CD4-positive, alpha-beta T cell treated with Interleukin-10 for 1 hour (primary cell): ENCODE data around the gene CEP112.
"Not testable (repeated sequence)": the region's sequence is repeated elsewhere in the genome, so short reads cannot be mapped to it uniquely, and the experiment has no call there.

Experiments used
- DNase-seq: peaks from one replicate; pipeline ENCODE4 v3.0.0-alpha.2; 2020

The CEP112 gene

GRCh38 chr17:65865715-65866425, 326.1 kb downstream of the CEP112 start:
- DNase-seq = no peak

- DNase-seq = no peak
Measured at GRCh38 chr17:65864394-65864793, 327.5 kb downstream of the CEP112 start.

- no peak for DNase-seq
Measured at GRCh38 chr17:65857718-65858117, 334.2 kb downstream of the CEP112 start.

- no peak for DNase-seq
Measured at GRCh38 chr17:65856865-65857264, 335.1 kb downstream of the CEP112 start.

DNA sequence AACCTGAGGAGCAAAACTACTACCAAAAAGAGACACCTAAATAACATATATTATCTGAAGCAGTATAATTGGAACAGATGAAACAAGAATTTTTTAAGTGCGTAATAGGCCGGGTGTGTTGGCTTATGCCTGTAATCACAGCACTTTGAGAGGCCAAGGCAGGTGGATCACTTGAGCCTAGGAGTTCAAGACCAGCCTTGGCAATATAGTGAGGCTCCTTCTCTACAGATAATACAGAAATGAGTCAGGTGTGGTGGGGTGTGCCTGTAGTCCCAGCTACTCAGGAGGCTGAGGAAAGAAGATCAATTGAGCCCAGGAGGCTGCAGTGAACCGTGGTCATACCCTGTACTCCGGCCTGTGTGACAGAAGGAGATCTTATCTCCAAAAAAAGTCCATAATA, 336.3 kb downstream of the CEP112 start:
- DNase-seq = no peak

DNA sequence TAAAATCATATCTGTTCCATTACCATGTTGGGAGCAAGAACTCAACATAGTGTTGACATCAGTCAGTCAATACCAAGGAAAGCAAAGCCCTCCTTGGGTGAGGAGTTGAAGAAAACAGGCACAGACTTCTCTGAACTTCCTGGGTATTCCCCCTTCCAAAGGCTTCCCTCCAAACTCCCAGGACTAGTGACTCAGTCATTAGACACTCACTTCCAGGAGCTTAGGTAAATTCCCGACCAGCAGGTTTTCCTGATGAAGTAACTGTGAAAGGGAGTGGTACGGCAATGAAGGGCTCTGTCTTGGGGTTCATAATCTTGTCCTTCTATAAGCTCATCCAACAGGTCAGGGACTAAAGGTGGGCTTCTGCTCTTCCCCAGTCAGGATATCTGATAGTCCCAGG, 336.7 kb downstream of the CEP112 start:
- no peak for DNase-seq

DNA sequence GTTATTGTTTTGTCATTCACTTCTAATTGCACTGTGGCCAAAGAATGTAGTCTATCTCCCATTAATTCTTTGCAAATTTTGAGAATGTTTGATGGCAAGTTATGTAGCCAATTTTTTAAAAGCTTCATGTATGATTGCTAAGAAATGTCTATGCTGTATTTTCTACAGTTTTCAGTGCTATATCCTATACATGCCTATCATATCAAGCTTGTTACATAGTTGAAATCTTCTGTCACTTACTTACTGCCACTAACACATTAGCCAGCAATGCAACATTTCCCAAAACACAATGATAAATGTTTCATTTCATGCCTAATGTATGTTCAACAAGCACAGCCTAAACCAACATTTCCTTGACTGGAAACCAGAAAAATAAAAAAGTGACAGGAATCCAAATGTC, 338.1 kb downstream of the CEP112 start:
- DNase-seq = no peak

GRCh38 chr17:65852911-65853310, 339.0 kb downstream of the CEP112 start:
- DNase-seq = no peak

DNA sequence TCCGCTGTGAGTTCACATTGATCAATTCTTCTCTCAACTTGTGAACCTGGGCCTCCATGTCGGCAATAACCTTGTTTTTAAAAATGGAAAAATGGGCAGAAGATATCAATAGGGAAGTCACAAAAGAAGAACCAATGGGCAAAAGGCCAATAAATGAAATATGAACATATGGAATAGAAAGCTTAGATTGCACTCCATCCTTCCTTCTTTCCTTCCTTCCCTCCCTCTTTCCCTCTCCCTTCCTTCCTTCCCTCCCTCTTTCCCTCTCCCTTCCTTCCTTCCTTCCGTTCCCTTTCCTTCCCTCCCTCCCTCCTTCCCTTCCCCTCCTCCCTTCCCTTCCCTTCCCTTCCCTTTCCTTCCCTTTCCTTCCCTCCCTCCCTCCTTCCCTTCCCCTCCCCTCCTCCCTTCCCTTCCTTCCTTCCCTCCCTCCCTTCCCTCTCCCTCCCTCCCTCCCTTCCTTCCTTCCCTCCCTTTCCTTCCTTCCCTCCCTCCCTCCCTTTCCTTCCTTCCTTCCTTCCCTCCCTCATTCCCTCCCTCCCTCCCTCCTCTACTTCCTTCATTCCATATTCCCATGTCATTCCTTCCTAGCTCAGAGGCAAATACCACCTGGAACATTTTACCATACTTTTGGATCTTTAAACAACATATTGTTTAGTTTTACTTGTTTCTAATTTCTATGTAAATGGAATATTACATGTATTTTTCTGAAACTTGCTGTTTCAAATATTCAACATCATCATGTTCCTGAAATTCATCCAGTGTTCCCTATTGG, 339.8 kb downstream of the CEP112 start:
- DNase-seq = no peak

GRCh38 chr17:65850486-65850885, 341.4 kb downstream of the CEP112 start:
- no peak for DNase-seq

DNA sequence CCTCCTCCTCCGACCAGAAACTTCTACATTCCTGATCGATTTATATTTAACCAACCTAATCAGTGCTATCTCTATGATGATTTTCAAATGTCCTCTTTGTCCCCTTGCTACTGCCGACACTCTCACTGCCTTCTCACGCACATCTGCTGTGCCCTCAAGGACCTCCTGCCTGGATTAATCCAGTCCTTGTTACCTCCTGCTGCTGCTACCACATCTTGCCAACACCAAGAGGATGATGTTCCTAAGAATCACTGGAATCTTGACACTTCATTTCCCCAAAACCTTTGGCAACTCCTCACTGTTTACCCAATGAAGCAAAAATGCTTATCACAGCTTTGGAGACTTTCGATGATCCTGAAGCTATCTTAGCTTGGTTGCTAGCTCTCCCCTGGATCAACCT, 343.2 kb downstream of the CEP112 start:
- DNase-seq = no peak

- DNase-seq = no peak
Measured at GRCh38 chr17:65841089-65841488, 350.8 kb downstream of the CEP112 start.

GRCh38 chr17:65837232-65837631, 354.7 kb downstream of the CEP112 start:
- not testable (repeated sequence) for DNase-seq

DNA sequence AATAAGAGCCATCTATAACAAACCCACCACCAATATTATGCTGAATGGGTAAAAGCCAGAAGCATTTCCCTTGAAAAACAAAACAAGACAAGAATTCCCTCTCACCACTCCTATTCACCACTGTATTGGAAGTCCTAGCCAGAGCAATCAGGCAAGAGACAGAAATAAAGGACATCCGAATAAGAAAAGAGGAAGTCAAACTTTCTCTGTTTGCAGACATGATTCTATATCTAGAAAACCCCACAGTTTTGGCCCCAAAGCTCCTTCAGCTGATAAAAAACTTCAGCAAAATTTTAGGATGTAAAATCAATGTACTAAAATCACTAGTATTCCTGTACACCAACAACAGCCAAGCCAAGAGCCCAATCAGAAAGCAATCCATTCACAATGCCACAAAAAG, 358.7 kb downstream of the CEP112 start:
- no peak for DNase-seq

GRCh38 chr17:65830356-65830755, 361.6 kb downstream of the CEP112 start:
- DNase-seq = no peak

DNA sequence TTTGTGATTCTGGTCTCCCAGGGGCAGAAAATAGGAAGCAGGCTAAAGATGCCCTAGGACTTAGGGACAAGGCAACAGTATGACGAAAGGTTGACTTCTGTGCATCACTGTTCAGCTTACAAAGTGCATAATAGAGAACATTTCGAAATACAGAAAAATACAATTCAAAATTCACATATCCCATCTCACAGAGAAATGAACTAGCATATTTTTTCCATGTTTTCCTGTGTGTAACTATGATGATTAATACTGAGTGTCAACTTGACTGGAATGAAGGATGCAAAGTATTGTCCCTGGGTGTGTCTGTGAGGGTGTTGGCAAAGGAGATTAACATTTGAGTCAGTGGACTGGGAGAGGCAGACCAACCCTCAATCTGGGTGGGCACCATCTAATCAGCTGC, 365.4 kb downstream of the CEP112 start:
- not testable (repeated sequence) for DNase-seq

DNA sequence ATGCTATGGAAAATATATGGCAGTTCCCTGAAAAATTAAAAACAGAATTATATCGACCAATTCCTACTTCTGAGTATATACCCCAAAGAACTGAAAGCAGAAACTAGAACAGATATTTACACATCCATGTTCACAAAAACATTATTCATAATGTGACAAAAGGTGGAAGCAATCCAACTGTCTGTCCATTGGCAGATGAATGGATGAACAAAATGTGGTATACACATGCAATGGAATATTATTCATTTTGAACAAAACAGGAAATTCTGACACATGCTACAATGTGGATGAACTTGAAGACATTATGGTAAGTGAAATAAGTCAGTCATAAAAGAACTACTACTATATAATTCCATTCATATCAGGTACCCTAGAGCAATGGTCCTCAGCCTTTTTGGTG, 367.0 kb downstream of the CEP112 start:
- DNase-seq = no peak

GRCh38 chr17:65823713-65824112, 368.2 kb downstream of the CEP112 start:
- no peak for DNase-seq

DNA sequence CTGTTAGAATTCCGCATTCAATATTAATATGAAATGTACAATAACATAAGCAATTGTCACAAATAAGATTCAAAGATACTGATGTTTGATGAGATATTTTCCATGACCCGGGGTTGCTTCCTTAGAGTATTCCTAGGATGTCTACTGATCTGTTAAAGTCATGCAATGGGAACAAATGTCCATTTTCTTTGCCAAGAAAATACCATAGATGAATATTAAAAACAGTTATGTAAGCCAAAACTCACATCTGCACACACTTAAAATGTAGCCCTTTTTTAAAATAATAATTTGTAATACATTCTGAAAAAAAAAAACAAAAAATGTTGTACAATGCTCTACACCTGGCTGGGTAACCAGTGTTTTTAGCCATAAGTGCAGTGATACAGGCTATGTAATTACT, 371.1 kb downstream of the CEP112 start:
- no peak for DNase-seq

GRCh38 chr17:65820306-65820705, 371.6 kb downstream of the CEP112 start:
- no peak for DNase-seq

DNA sequence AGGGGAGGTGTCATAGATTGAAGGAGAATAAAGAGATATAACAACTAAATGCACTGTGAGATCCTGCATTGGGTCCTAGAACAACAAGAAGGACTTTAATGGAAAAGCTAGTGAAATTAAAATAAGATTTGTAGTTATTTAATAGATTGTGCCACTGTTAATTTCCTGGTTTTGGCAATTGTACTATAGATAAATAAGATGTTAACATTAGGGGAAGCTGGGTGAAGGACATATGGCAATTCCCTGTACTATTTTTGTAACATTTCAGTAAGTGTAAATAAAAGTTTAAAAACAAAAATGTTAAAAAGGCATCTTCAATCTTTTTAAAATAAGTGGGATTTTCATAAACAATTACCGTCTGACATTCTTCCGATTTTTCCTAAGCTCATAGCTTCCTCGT, 372.1 kb downstream of the CEP112 start:
- no peak for DNase-seq

- DNase-seq = no peak
Measured at GRCh38 chr17:65817951-65818350, 374.0 kb downstream of the CEP112 start.

- DNase-seq = no peak
Measured at GRCh38 chr17:65814418-65814817, 377.5 kb downstream of the CEP112 start.

GRCh38 chr17:65813306-65813705, 378.6 kb downstream of the CEP112 start:
- no peak for DNase-seq

DNA sequence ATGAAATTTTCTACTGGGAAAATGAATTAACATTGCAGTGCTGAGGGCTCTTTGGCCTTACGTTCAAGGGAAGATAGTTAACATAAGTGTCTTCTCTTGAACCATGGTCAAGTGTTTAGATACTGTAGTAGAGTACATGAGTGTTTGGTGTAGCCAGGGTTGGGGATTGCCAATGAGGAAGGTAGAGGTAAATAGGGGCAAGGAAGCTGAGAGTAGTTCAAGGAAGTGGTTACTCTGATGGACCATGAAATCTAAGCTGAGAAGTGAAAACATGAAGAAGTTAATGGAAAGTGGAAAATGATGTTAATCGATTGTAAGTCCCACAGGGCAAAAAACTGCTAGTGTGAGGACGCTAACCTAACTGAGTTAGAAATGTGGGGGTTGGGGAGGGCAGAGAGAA, 380.9 kb downstream of the CEP112 start:
- no peak for DNase-seq
